Fibroblast of villous mesenchyme (primary cell): ENCODE data around the gene ATXN7. TPM values are rescaled to one million over a fixed set of nuclear protein-coding genes. Genes with fewer than 3 reads are reported as not detected.
A peak's percentile ranks its signal among the peaks of the same experiment; 100 is the strongest.

Source experiments
- DNase-seq: peaks from one replicate; pipeline ENCODE4 v3.0.0-alpha.2; 2010; ENCODE audit warnings: low read depth
- H3K4me3 ChIP-seq: 2 replicates; pipeline ENCODE4 v1.5.1; 2011; ENCODE audit warnings: low read depth, mild to moderate bottlenecking, low read length
- total RNA-seq: library from RNA; depleted of rRNA; stranded (reverse); fragments of >200 nt; gene quantifications from 2 replicates; pipeline ENCODE4 v1.2.3, GENCODE V29; 2012
- TF ChIP-seq, protein P1 (sequence below): IDR thresholded peaks from 2 replicates; pipeline ENCODE4 v1.5.1; 2012; ENCODE audit warnings: low read depth, mild to moderate bottlenecking, low read length; ENCODE audit not compliant: insufficient read depth

Gene ATXN7
- total RNA-seq, 1 donor = 14.7 TPM

DNA sequence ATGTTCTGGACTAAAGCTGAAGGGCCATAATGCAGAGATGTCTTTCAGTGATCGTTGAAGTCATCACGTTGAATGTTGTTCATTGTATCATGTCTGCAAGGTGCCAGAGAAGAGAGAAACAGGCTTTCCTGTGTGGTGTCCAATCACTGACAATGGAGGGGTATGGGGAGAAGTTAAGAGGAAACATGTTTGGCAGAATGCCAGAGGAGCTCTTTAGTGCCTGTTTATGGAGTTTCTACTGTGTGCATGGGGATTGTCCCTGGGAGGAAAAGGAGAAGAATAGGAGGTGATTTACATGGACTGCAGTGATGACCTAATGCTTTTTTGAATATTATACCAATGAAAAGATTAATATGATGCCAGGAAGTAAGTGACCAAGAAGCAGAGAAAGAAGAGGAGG is 36.8 kb downstream of the ATXN7 start:
- H3K4me3 ChIP-seq = no peak overlapping the region
- DNase-seq = no peak
- TF ChIP-seq, protein P1, sequence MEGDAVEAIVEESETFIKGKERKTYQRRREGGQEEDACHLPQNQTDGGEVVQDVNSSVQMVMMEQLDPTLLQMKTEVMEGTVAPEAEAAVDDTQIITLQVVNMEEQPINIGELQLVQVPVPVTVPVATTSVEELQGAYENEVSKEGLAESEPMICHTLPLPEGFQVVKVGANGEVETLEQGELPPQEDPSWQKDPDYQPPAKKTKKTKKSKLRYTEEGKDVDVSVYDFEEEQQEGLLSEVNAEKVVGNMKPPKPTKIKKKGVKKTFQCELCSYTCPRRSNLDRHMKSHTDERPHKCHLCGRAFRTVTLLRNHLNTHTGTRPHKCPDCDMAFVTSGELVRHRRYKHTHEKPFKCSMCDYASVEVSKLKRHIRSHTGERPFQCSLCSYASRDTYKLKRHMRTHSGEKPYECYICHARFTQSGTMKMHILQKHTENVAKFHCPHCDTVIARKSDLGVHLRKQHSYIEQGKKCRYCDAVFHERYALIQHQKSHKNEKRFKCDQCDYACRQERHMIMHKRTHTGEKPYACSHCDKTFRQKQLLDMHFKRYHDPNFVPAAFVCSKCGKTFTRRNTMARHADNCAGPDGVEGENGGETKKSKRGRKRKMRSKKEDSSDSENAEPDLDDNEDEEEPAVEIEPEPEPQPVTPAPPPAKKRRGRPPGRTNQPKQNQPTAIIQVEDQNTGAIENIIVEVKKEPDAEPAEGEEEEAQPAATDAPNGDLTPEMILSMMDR = no peak

- no peak overlapping the region for H3K4me3 ChIP-seq
- no peak for DNase-seq
- TF ChIP-seq, protein P1 = no peak
Measured at GRCh38 chr3:63905731-63906620, 42.3 kb downstream of the ATXN7 start.

DNA sequence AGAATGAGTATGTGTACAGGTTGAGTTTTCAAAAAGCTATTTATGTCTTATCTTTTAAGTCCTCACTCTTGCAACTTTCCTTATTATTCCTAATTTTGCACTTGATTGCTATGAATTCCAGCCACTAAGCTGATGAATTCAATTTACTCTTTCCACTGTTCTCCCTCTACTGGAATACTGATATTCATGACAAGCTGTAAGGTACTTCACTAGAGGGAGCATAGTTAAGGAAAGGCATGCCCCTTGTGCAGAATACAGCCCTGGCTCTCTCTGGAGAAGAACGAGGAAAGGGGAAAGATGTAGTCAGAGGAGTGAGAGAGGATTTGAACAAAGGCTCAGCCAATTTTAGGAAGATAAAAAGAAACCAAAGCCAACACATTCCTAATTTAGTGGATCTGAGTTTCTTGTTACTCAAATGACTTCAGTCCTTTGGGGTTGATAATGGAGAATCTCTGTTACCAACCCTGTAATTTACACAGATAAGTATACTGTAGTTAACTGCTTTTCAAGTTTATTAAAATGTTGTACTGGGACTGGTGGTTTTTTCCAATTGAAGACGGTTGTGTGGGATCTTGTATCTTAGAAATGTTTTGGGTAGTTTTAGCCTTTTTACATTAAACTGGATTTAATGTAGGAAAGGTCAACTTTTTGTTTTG is 44.5 kb downstream of the ATXN7 start:
- TF ChIP-seq, protein P1 = peak; percentile 45
- H3K4me3 ChIP-seq = no peak overlapping the region
- peak; percentile 32 for DNase-seq

DNA sequence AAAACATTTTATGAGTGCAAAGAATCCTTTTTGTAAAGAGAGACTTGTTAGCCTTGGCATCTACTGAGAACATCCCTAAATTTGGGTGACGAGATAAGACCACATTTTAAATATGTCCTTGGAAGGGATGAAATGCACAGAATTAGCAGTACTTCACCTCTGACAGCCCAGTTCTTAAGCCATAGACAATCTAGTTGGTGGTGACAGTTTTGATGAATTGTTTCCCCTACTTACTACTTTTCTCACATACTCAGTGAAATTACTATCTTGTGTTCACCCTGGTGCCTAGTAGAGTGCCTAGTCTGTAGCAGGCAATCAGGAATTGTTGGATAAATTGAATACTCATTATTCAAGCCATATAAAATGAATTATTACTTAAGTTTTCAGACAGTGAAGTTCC is 45.1 kb downstream of the ATXN7 start:
- TF ChIP-seq, protein P1 = no peak
- no peak overlapping the region for H3K4me3 ChIP-seq
- DNase-seq = no peak

DNA sequence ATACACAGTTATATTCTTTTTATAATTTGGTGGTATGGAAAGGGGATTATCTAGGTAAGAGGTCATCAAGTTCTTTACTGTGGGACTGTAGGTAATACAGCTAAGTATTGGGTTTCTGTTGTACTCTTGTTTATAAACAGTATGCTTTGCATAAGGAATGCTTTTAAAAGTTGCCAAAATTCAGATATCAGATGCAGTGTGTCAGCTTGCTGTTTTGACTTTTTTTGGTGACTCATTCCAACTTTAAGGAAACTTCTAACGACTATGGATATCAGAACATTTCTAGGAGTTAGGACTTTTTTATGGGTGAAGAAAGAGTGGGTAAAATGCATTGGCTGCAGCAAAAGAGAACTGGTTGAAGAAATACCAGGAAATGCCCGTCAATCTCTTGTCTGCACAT is 45.8 kb downstream of the ATXN7 start:
- TF ChIP-seq, protein P1 = no peak
- H3K4me3 ChIP-seq = no peak overlapping the region
- peak; percentile 65 for DNase-seq

- DNase-seq = no peak
- TF ChIP-seq, protein P1 = no peak
- no peak overlapping the region for H3K4me3 ChIP-seq
Measured at GRCh38 chr3:63910001-63910400, 46.3 kb downstream of the ATXN7 start.
